Nucleus accumbens (tissue), 56 donors: ENCODE measurements around the gene GPR152.
"Not testable (repeated sequence)": the region's sequence is repeated elsewhere in the genome, so short reads cannot be mapped to it uniquely, and the experiment has no call there.

ENCODE experiments used
- DNase-seq, 56 donors: peaks; one replicate each; lab custom pipeline; 2025; lab: John Stamatoyannopoulos, UW

Gene GPR152

DNA sequence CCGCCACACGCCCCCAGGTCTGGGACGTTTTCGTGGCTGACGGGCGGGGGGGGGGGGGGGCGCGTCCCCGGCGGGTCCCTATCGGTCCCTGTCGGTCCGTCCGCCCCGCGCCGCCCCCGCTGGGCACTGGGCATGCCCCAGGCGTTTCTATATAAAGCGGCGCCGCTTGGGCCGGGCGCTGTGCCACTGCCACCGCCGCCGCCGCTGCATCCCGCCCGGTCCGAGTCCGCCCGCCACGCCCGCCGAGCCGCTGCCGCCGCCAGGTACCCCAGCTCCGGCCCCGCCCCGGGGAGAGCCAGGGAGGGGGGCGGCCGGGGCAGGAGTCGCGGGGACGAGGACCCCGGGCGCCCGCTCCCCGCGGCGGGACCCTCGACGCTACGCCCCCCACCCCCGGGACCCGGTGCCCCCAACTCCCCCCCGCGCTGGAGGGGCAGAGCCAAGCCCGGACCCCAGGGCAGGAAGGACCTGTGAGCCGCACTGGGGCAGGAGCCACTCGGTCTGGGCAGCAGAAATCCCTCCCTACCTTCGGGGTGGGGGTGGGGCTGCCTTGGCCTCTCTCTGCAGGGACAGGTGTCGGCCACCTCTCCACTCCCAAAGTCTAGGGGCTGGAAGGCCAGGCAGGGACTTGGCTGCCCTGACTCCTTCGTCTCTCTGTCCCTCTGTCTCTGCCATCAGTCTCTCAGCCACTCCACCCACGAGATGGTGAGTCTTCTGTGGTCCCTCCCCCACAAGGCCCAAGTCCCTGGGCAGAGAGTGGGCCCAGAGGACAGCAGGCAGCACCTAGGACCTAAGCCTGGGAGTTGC lies 36.8 kb downstream of the GPR152 start, which contains the start of gene CARNS1:
TSS of gene CARNS1 (plus strand) at position 178 of the 804 bp plus-strand sequence. CDS start at position 700, 522 bp downstream.
- DNase-seq: peak in 39 of 56 donors; percentile 25 to 88 (median 72)

DNA sequence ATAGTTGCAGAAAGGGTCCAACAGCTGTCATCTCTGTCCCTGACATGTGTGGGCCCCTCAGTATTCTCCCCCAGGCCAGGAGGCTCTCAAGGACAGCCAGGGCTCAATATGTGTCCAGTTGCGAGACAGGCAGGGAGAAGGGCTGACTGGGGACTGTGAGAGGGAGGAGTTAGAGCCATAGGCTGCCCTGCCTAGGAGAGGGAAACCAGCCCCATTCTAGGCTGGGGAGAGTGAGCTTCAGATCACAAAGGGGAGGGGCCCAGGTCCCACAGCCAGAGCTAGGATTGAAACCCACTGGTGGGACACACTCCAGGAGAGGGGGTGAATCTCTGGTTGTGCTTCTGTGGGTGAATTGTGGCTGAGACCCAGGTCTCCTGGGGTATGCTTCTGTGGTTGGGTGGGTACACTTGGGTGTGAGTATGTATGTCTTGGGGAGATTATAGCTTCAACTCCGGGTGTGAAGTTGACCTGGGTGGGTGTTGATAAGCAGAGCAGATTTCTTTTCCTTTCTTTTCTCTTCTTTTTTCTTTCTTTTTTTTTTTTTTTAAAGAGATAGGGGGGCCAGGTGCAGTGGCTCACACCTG lies 39.2 kb downstream of the GPR152 start:
- peak in 3 of 56 donors; percentile 27 to 38 (median 35) for DNase-seq

DNA sequence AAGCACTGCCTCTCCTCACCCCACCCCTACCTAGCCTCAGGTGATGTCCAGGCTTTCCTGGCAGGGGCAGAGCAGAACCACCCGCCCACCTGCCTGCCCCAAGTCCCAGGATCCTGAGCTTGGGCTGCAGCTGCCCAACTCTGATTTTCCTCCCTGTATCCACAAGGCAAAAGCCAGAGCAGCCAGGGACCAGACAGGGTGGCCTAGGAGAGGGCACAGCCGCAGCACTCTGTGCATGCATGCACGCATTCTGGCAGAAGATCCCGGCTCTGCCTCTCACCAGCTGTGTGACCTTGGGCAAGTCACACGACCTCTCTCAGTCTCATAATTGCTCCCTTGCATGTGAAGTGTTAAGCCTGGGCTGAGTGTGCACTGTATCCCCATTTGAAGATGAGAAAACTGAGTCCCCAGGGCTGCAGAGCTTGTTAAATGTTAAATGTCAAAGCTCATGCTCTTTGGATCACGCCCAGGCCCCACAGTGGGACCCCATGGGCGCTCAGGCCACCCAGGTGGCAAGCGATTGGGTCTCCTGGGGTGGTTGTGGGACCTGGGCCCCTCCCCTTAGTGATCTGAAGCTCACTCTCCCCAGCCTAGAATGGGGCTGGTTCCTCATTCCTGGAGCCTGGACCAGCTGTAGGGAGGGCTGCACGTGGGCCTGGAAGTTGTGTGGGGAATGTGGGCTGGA lies 39.9 kb downstream of the GPR152 start:
- no peak for DNase-seq

DNA sequence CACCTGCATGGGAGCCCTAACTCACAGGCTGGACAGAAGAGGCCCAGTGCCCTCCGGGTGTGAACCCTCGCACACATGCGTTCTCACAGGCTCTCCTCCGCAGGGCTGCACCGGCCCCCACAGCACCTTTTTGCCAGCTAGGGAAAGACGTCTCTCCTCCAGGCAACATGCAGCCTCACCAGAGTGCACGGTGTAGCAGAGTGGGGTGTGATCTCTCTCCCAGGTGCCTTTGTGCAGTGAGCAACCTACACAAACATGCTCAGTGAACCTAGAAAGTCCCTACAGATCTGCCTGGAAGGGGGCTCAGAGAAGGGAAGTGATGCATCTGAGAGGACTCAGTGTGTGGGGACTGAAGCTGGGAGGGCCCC lies 40.8 kb downstream of the GPR152 start:
- peak in 34 of 56 donors; percentile 14 to 80 (median 48) for DNase-seq

DNA sequence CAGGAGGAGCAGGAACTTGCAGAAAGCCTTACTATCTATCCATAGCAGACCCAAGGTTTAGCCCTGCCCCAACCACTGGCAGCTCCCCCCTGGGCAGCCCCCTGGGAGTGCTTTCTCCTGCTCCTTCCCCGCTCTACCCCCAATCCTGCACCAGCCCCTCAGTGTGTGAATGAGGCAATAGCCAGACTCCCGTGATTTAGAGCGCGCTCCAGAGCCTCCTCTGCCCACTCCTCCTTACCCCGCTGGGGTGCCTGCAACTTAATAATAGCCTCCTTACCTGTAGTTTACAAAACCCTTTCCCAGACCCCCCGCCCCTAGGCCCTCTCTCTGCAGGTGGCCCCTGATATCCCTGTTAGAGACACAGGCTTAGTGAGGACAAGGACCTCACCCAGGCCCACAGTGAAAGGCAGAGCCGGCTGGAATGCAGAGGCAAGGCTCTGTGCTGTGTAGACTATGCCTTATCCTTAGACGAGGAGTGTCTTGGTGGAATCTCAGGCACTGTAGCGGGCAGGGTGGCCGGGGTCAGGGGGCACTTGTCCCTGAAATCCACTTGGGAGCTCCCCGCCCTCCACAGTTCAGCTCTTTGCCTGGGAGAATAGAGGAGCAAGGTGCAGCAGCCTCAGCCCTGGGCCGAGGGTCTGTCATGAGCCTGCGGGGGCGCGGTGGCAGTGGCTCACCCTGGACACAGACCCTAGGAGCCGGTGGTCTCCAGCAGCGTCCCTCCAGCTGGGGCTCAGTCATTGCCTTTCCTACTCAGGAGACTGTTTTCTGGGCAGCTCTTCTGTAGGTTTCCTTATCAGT lies 41.3 kb downstream of the GPR152 start:
- DNase-seq: peak in 1 of 56 donors; percentile 61

DNA sequence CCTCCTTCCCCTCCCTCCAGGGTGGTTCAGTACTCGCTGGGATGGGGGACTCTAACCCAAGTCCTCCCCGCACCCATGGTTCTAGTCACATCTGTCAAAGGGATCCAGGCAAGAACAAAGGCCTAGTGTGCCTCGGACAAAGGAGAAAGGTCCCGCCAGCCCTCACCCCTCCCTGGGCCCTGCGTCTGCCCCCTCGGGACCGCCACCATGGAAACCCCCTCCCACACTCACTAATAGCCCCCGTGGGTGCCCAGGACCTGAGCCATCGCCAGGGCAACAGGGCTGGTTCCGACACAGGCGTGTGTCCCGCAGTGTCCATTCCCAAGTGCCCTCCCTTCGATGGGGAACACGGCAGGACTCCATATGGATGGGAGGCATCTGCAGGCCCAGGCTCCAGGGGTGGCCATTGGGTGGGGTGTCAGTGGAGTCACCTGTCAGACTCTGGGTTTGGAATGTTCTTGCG lies 42.1 kb downstream of the GPR152 start:
- peak in 54 of 56 donors; percentile 24 to 94 (median 82) for DNase-seq

DNA sequence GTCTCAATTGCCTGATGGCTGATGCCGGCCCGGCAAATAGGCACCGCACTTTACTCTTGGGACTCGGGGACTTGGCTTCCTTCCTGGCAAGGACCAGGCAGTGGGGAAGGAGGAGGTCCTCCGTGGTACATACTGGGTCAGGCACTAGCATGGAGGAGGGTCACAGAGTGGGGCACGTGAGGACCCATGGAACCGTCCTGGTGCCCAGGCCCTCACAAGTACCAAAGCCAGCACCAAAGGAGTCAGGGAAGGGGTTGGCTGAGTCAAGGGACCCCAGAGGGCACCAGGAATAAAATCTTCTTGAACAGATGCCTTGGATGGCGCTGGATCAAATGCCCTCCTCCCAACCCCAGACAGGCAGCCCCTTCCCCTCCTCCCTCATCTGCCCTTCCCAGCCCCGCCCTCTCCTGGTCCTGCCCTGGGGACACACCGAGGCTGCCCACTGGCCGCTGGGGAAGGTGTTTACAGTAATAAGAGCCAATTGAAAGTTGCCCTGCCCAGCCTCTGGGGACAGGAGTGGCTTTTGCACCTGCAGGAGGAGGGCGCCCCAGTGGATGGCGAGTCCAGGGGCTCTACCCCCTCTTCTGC lies 42.7 kb downstream of the GPR152 start:
- DNase-seq: peak in 4 of 56 donors; percentile 56 to 85 (median 70)

DNA sequence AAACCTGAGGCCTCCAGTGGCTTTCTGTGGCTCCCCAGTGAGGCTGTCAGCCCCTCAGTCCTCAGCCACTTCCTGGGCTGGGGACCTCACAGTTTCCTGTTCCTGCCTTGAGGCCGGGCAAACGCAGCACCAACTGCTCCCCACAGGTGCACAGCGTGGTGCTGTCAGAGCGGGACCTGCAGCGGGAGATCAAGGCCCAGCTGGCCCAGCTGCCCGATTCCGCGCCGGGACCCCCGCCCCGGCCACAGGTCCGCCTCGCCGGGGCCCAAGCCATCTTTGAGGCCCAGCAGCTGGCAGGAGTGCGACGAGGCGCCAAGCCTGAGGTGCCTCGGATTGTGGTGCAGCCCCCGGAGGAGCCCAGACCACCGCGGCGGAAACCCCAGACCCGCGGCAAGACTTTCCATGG lies 43.3 kb downstream of the GPR152 start:
- peak in 1 of 56 donors; percentile 45 for DNase-seq

DNA sequence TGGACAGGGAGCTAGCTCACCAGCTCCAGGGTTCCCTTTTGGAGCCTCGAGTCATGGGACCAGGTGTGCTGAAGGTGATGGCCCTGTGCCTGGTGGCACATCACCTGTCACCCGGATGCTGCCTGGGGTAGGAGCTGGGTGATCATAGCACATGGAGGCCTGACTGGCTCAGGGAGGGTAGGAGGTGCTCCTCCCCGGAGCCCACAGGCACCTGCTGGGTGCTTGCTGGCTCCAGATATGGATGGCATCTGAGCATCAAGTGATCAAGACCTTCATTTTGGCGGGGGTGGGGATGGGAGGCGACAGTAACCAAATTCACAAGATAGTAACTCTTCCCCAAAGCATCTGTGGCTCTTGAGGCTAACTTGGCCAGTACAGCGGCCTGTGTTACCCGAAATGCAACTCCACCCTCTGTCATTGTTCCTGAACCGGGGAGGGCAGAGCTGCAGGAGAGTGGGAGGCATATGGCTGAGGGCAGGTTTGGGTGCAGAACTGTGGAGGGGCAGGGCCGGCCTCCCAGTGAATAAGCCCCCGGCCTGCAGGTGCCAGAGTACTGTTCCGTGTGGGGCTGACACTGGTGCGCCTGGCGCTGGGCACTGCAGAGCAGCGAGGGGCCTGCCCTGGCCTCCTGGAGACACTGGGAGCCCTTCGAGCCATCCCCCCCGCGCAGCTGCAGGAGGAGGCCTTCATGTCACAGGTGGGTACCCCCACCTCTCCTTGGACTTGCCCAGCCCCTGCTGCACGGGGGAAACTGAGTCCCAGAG lies 43.9 kb downstream of the GPR152 start:
- peak in 1 of 56 donors; percentile 38 for DNase-seq

DNA sequence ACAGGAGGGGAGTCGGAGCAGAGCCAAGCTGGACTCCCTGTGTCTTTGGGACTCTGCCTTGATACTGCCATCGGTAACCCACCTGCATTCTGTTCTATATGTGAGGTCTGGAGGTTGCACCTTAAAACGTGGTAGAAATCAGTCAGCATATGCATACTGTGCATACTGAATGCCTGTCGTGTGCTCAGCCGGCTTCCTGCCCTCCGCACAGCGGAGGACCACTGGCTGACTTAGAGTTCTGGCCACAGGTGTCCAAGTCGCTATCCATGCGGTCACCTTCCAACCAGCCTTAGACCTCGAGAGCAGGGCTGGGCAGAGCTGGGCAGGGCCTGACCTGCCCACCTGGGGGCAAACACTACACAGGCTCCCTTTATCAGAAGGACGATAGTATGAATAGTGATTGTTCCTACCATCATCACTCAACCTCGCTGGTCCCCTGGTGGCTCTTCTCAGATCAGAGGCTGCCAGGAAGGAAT lies 44.8 kb downstream of the GPR152 start:
- peak in 1 of 56 donors; percentile 18 for DNase-seq

DNA sequence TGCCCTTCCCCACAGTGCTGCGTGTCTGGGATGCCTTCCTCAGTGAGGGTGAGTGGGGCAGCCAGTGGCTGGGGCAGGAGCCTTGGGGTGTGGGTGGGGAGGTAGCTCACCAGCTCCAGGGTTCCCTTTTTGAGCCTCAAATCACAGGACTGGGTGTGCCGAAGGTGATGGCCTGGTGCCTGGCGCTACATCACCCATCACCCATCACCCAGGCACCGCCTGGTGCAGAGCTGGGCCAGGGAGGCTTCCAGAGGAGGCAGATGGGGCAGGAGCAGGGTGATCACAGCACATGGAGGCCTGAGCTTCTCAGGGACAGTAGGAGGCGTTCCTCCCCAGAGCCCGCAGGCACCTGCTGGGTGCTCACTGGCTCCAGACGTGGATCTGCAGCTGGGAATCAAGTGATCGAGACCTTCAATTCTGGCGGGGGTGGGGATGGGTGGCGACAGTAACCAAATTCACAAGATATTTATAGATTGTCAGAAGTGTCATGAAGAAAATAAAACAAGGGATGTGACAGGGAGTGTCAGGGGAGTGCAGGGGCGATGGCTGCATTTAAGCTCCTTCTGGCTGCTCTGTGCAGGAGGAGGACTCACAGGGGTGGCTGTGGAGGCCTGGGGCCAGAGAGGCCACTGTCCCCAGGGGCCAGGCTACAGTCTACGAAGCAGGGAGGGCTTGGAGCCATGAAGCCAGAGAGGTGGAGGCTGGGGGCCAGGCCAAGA lies 45.4 kb downstream of the GPR152 start:
- peak in 46 of 56 donors; percentile 28 to 83 (median 63) for DNase-seq

DNA sequence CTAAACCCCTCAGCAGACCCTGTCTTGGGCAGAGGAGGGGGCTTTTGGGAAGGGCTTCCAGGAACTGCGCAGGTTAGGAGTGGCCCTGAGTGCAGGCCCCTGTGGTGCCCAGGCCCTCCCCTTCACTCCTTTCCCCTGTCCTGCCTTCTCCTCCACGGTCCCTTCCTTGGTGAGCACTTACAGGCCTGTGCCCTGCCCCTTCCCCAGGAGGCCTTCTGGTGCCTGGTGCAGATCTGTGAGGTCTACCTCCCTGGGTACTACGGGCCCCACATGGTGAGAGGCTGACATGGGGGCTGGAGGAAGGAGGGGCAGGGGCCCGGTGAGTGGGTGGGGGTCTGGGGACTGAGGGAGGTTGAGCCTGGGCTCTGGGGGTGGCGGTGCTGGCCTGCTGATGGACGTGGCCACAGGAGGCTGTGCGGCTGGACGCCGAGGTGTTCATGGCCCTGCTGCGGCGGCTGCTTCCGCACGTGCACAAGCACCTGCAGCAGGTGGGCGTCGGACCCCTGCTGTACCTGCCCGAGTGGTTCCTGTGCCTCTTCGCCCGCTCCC lies 46.0 kb downstream of the GPR152 start:
- DNase-seq: no peak

DNA sequence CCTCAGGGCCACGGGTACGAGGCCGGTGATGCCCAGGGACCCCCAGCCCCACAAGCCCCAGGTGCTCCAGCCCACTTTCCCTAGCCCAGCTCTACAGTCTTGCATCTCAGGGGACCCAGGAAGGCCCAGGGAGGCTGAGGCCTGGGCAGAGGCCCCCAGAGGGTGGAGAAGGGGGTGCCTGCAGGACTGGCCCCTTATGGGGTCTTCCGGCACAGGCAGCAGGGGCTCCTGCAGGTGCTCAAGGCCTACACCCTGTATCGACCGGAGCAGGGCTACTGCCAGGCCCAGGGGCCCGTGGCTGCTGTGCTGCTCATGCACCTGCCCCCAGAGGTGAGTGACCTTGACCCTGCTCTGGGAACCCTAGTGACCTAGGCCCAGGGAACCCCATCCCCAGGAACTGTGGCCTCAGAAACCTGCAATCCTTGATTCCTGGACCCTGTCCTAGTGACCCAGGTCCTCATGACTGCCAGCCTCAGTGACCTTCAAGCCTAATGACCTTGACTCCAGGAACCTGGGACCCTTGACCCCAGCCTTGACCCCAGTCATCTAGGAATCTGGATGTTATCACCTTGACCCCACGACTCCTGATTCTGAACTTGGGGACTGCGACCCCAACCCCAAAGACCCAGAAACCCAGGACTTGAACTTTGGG lies 46.7 kb downstream of the GPR152 start:
- no peak for DNase-seq

DNA sequence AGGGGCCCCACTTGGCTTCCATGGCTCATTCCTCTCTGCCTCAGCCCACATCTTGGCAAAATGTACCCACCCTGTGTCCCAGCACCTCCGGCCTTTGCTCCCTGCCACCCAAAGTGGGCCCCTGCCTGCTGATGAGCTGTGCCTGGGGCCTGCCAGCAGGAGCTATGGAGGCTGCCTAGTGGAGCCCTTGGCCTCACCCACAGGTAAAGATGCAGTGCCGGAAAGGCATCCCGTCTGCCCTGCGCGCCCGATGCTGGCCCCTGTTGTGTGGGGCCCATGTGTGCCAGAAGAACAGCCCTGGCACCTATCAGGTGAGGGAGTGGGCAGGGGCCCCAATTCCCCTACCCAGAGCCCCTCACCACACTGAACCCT lies 47.3 kb downstream of the GPR152 start:
- DNase-seq: no peak

DNA sequence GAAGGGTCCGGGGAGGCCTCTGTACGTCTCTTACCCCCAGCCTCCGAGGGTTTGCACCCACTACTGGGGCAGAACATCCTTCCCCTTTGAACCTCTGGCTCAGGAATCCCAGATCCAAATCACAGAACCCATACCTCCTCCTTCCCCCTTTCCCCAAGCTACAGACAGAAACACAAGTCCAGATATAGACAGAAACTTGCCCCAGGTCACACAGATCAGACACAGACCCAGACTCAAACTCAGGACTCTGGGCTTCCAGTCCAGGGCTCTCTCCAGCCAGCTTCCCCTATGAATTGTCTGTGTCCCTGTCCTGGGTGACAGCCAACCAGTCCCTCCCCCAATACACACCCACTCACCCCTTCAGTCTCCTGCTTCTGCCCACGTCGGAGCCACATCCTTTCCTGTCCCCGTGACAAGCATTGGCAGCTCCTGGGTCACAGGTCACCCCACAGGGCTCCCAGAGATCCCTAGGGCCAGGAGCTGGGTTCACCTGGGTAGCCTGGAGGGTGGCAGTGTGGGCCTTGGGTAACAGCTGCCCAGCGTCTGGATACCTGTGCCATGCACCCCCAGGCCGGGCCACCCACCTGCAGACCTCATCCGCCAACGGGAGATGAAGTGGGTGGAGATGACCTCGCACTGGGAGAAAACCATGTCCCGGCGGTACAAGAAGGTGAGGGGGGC lies 47.9 kb downstream of the GPR152 start:
- peak in 1 of 56 donors; percentile 45 for DNase-seq

DNA sequence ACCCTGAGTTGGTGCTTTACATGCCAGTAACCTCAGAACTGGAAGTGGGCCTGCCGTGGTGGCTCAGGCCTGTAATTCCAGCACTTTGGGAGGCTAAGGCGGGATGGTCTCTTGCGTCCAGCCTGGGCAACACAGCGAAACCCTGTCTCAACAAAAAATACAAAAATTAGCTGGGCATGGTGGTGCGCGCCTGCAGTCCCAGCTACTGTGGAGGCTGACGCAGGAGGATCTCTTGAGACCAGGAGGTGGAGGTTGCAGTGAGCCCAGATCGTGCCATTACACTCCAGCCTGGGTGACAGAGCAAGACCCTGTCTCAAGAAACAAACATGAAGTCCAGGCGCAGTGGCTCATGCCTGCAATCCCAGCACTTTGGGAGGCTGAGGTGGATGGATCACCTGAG lies 49.4 kb downstream of the GPR152 start:
- not testable (repeated sequence) for DNase-seq
